Cerebellar nuclear complex (tissue), 1 donor: ENCODE measurements around the gene SHISA7.

Experiments
- DNase-seq, 2 experiments: peaks; one replicate each; lab custom pipeline; 2025; lab: John Stamatoyannopoulos, UW

SHISA7 gene

GRCh38 chr19:55482156-55482961 is 39.3 kb upstream of the SHISA7 start:
- no peak for DNase-seq

- no peak for DNase-seq
Observed at GRCh38 chr19:55481794-55482155, 38.7 kb upstream of the SHISA7 start.

GRCh38 chr19:55481148-55481793 is 38.2 kb upstream of the SHISA7 start:
- DNase-seq: no peak

GRCh38 chr19:55479451-55480230 is 36.5 kb upstream of the SHISA7 start:
- DNase-seq: no peak

GRCh38 chr19:55479045-55479444 is 35.9 kb upstream of the SHISA7 start:
- DNase-seq: no peak

- no peak for DNase-seq
Observed at GRCh38 chr19:55478364-55478763, 35.3 kb upstream of the SHISA7 start.

- DNase-seq: no peak
Observed at GRCh38 chr19:55477905-55478304, 34.8 kb upstream of the SHISA7 start.

- peak; percentile 85 to 94 for DNase-seq
Observed at GRCh38 chr19:55476100-55476775, 33.1 kb upstream of the SHISA7 start, which contains the start of gene ZNF628. Gene ZNF628, plus strand, starts transcription at chr19:55476617. Its CDS starts 3,294 bp downstream, at chr19:55479911.

- DNase-seq: no peak
Observed at GRCh38 chr19:55474269-55475265, 31.5 kb upstream of the SHISA7 start.

GRCh38 chr19:55473225-55474012 is 30.3 kb upstream of the SHISA7 start:
- DNase-seq: no peak

GRCh38 chr19:55472463-55472862 is 29.4 kb upstream of the SHISA7 start:
- DNase-seq: no peak

- no peak for DNase-seq
Observed at GRCh38 chr19:55471266-55471665, 28.2 kb upstream of the SHISA7 start.

GRCh38 chr19:55468054-55468393 is 24.9 kb upstream of the SHISA7 start:
- DNase-seq: no peak

GRCh38 chr19:55467236-55468053 is 24.3 kb upstream of the SHISA7 start:
- DNase-seq: no peak

GRCh38 chr19:55466241-55466614 is 23.1 kb upstream of the SHISA7 start:
- DNase-seq: no peak

GRCh38 chr19:55465460-55466240 is 22.6 kb upstream of the SHISA7 start:
- no peak for DNase-seq

GRCh38 chr19:55464662-55465054 is 21.6 kb upstream of the SHISA7 start, which contains the start of gene C19orf85:
Gene C19orf85, minus strand, starts transcription at chr19:55464751. Its CDS starts 197 bp downstream, at chr19:55464554.
- no peak for DNase-seq

- DNase-seq: no peak
Observed at GRCh38 chr19:55464039-55464661, 21.1 kb upstream of the SHISA7 start.
